Adrenal gland (tissue), 5 donors: ENCODE data around the gene SGMS1.

Source experiments
- CTCF ChIP-seq, 6 experiments: fragments of 450-650 bp in 4 of 6; fragments of 200-600 bp in 2 of 6; sonication (generic) in 1 of 6; IDR thresholded peaks; 1 replicate in 5 of 6; 2 replicates in 1 of 6; pipeline versions ENCODE4 v1.5.1 to v1.8.0; 2016 to 2021; ENCODE audit warnings: antibody characterized with exemption in 6 of 6, mild to moderate bottlenecking in 2 of 6, moderate library complexity in 1 of 6
- POLR2A ChIP-seq, 2 donors: fragments of 450-650 bp; IDR thresholded peaks; one replicate each; pipeline ENCODE4 v1.6.1; 2017; ENCODE audit warnings: antibody characterized with exemption in 2 of 2, mild to moderate bottlenecking in 2 of 2, moderate library complexity in 1 of 2
- donor health status: DM: no; HTN: no; CAD: no.

- TF ChIP-seq CTCF (IDR thresholded peaks at IDR 0.05), result no peak
- TF ChIP-seq POLR2A (IDR thresholded peaks at IDR 0.05), result no peak
Observed at GRCh38 chr10:50595785-50596184, 28.0 kb downstream of the SGMS1 start.
